ENCODE data around the gene NOTCH1.

The NOTCH1 gene

GRCh38 chr9:136462664-136463063 is 83.2 kb downstream of the NOTCH1 start:
- Mint-ChIP-seq H3K27ac (no peak overlapping the region), H3K4me3 (no peak overlapping the region), H3K9me3 (no peaks in the 10 kb centered on the region), H3K4me1 (no peaks in the 10 kb centered on the region), H3K27me3 (ENCODE audit: low read depth) (no peaks in the 10 kb centered on the region), H3K36me3 (ENCODE audit: low read depth) (peaks cover 74% of the 10 kb centered on the region)
- no peak for TF ChIP-seq CTCF (IDR thresholded peaks at IDR 0.05; ENCODE audit: unreplicated experiment in 3 of 3)

GRCh38 chr9:136460772-136461325 is 85.0 kb downstream of the NOTCH1 start:
- Mint-ChIP-seq H3K9me3 (no peaks in the 10 kb centered on the region), H3K36me3 (ENCODE audit: low read depth) (peaks cover 73% of the 10 kb centered on the region), H3K4me3 (no peak overlapping the region), H3K27me3 (ENCODE audit: low read depth) (no peaks in the 10 kb centered on the region), H3K4me1 (no peaks in the 10 kb centered on the region), H3K27ac (no peak overlapping the region)
- TF ChIP-seq CTCF (IDR thresholded peaks at IDR 0.05; ENCODE audit: unreplicated experiment in 3 of 3) = no peak

- no peaks in the 10 kb centered on the region for H3K9me3 Mint-ChIP-seq
- no peaks in the 10 kb centered on the region for H3K27me3 Mint-ChIP-seq (ENCODE audit: low read depth)
- TF ChIP-seq CTCF (IDR thresholded peaks at IDR 0.05; ENCODE audit: unreplicated experiment in 3 of 3) = no peak
- H3K27ac Mint-ChIP-seq = no peak overlapping the region
- H3K4me3 Mint-ChIP-seq = no peak overlapping the region
- no peaks in the 10 kb centered on the region for H3K4me1 Mint-ChIP-seq
- peaks cover 71% of the 10 kb centered on the region for H3K36me3 Mint-ChIP-seq (ENCODE audit: low read depth)
These were observed 86.4 kb downstream of the NOTCH1 start for GRCh38 chr9:136459425-136459824.

- Mint-ChIP-seq H3K9me3 (no peaks in the 10 kb centered on the region), H3K27me3 (ENCODE audit: low read depth) (no peaks in the 10 kb centered on the region), H3K4me1 (no peaks in the 10 kb centered on the region), H3K4me3 (no peak overlapping the region), H3K27ac (no peak overlapping the region), H3K36me3 (ENCODE audit: low read depth) (peaks cover 70% of the 10 kb centered on the region)
- TF ChIP-seq CTCF (IDR thresholded peaks at IDR 0.05; ENCODE audit: unreplicated experiment in 3 of 3) = no peak
These were observed 88.5 kb downstream of the NOTCH1 start for GRCh38 chr9:136457326-136457725.

- H3K27me3 Mint-ChIP-seq (ENCODE audit: low read depth) = no peaks in the 10 kb centered on the region
- H3K27ac Mint-ChIP-seq = no peak overlapping the region
- H3K4me3 Mint-ChIP-seq = no peak overlapping the region
- peaks cover 70% of the 10 kb centered on the region for H3K36me3 Mint-ChIP-seq (ENCODE audit: low read depth)
- no peaks in the 10 kb centered on the region for H3K4me1 Mint-ChIP-seq
- H3K9me3 Mint-ChIP-seq = no peaks in the 10 kb centered on the region
- TF ChIP-seq CTCF (IDR thresholded peaks at IDR 0.05; ENCODE audit: unreplicated experiment in 3 of 3) = no peak
These were observed 89.6 kb downstream of the NOTCH1 start for GRCh38 chr9:136456258-136456657.

Data from nephron (organoid).